Hepatocyte (in vitro differentiated cells): ENCODE measurements around the gene NDST1. TPM values are rescaled to one million over a fixed set of nuclear protein-coding genes. Genes with fewer than 3 reads are reported as not detected.
A peak's percentile ranks its signal among the peaks of the same experiment; 100 is the strongest.

Experiments
- DNase-seq: peaks from one replicate; pipeline ENCODE4 v3.0.0-alpha.2; 2016; ENCODE audit warnings: low spot score
- H2AFZ ChIP-seq: fragments of 200-600 bp; sonication (generic); 2 replicates; pipeline ENCODE4 v1.6.0; 2016; ENCODE audit warnings: antibody characterized with exemption, mild to moderate bottlenecking
- H3K27ac ChIP-seq: fragments of 200-600 bp; sonication (generic); 2 replicates; pipeline ENCODE4 v1.5.1; 2016; ENCODE audit warnings: mild to moderate bottlenecking
- H3K27me3 ChIP-seq: fragments of 200-600 bp; sonication (generic); 2 replicates; pipeline ENCODE4 v1.6.1; 2016
- H3K36me3 ChIP-seq: fragments of 200-600 bp; sonication (generic); replicated peaks from 2 replicates; pipeline ENCODE4 v1.5.1; 2016; ENCODE audit warnings: low read depth; ENCODE audit not compliant: insufficient read depth
- H3K4me1 ChIP-seq: fragments of 200-600 bp; sonication (generic); 2 replicates; pipeline ENCODE4 v1.5.1; 2016; ENCODE audit warnings: mild to moderate bottlenecking, moderate library complexity; ENCODE audit not compliant: insufficient read depth
- H3K4me2 ChIP-seq: fragments of 200-600 bp; sonication (generic); 2 replicates; pipeline ENCODE4 v1.6.0; 2016
- H3K4me3 ChIP-seq: fragments of 200-600 bp; sonication (generic); 2 replicates; pipeline ENCODE4 v1.5.1; 2016; ENCODE audit warnings: mild to moderate bottlenecking
- H3K79me2 ChIP-seq: fragments of 200-600 bp; sonication (generic); 2 replicates; pipeline ENCODE4 v1.6.0; 2017; ENCODE audit warnings: mild to moderate bottlenecking
- H3K9me2 ChIP-seq: fragments of 200-600 bp; sonication (generic); replicated peaks from 2 replicates; pipeline ENCODE4 v1.6.0; 2017; ENCODE audit warnings: mild to moderate bottlenecking; ENCODE audit not compliant: insufficient read depth
- H3K9me3 ChIP-seq: fragments of 200-600 bp; sonication (generic); 2 replicates; pipeline ENCODE4 v1.5.1; 2016; ENCODE audit warnings: low read depth, mild to moderate bottlenecking
- H4K20me1 ChIP-seq: fragments of 200-600 bp; sonication (generic); 2 replicates; pipeline ENCODE4 v1.6.0; 2016; ENCODE audit warnings: mild to moderate bottlenecking; ENCODE audit not compliant: insufficient read depth, poor library complexity, severe bottlenecking
- CTCF ChIP-seq: fragments of 200-600 bp; sonication (generic); IDR thresholded peaks from 2 replicates; pipeline ENCODE4 v1.5.1; 2016; ENCODE audit warnings: antibody characterized with exemption, mild to moderate bottlenecking; ENCODE audit not compliant: poor library complexity
- EZH2 ChIP-seq: fragments of 200-600 bp; sonication (generic); IDR thresholded peaks from 2 replicates; pipeline ENCODE4 v1.6.1; 2016; ENCODE audit warnings: antibody characterized with exemption, mild to moderate bottlenecking, borderline replicate concordance
- EZH2phosphoT487 ChIP-seq: fragments of 200-600 bp; sonication (generic); IDR thresholded peaks from one replicate; pipeline ENCODE4 v1.6.1; 2018; ENCODE audit warnings: antibody characterized with exemption, mild to moderate bottlenecking, low read depth, moderate library complexity; ENCODE audit not compliant: unreplicated experiment, severe bottlenecking
- WGBS: methylation state at CpG from one replicate; pipeline ENCODE4 v1.1.6; 2016; ENCODE audit warnings: low lambda C conversion rate; ENCODE audit errors: missing lambda C conversion rate; 5-methylcytosine and 5-hydroxymethylcytosine counted together
- polyA plus RNA-seq: library from polyadenylated mRNA; unstranded; fragments of >200 nt; fragmentation: Nextera tagmentation; extraction: Ambion mirVana; gene quantifications from 2 replicates; pipeline ENCODE4 v1.2.1, GENCODE V29; 2016
- total RNA-seq: library from RNA; depleted of rRNA; stranded (reverse); fragments of >200 nt; gene quantifications from 2 replicates; pipeline ENCODE4 v1.2.3, GENCODE V29; 2014

Gene NDST1
- total and polyA plus RNA-seq, 2 experiments from 2014 or later: 42.5 to 85.1 TPM

- Histone ChIP-seq H3K36me3 (no peaks in the 10 kb centered on the region), H3K9me3 (no peaks in the 10 kb centered on the region), H3K4me1 (peaks cover 68% of the 10 kb centered on the region), H3K27ac (peak overlapping the region; percentile 98), H3K27me3 (no peaks in the 10 kb centered on the region), H3K4me2 (no peak overlapping the region), H3K79me2 (no peaks in the 10 kb centered on the region), H4K20me1 (no peaks in the 10 kb centered on the region), H2AFZ (no peak overlapping the region), H3K9me2 (no peaks in the 10 kb centered on the region), H3K4me3 (no peak overlapping the region)
- DNase-seq: no peak
- no peak for TF ChIP-seq CTCF
- TF ChIP-seq EZH2phosphoT487: no peak
- no peak for TF ChIP-seq EZH2
- WGBS: 94% methylated on average over 9 of the region's 9 CpGs
Observed at GRCh38 chr5:150583541-150584225, 75.8 kb downstream of the NDST1 start.

- H4K20me1 ChIP-seq: no peaks in the 10 kb centered on the region
- no peak for DNase-seq
- H3K27ac ChIP-seq: peak overlapping the region; percentile 74
- H2AFZ ChIP-seq: no peak overlapping the region
- no peaks in the 10 kb centered on the region for H3K9me3 ChIP-seq
- H3K4me1 ChIP-seq: peaks cover 74% of the 10 kb centered on the region
- peak overlapping the region; percentile 32 for H3K4me2 ChIP-seq
- no peaks in the 10 kb centered on the region for H3K36me3 ChIP-seq
- TF ChIP-seq EZH2phosphoT487 (no peak), EZH2 (no peak), CTCF (no peak)
- no peaks in the 10 kb centered on the region for H3K79me2 ChIP-seq
- H3K4me3 ChIP-seq: no peak overlapping the region
- WGBS: 70% methylated on average over 12 of the region's 12 CpGs
- H3K27me3 ChIP-seq: no peaks in the 10 kb centered on the region
- H3K9me2 ChIP-seq: no peaks in the 10 kb centered on the region
Observed at GRCh38 chr5:150584556-150585335, 76.8 kb downstream of the NDST1 start.

GRCh38 chr5:150585781-150586341 is 77.9 kb downstream of the NDST1 start:
- DNase-seq: no peak
- 73% methylated on average over 9 of the region's 9 CpGs for WGBS
- peak overlapping the region; percentile 74 for H3K27ac ChIP-seq
- no peaks in the 10 kb centered on the region for H3K79me2 ChIP-seq
- no peaks in the 10 kb centered on the region for H3K9me2 ChIP-seq
- H3K36me3 ChIP-seq: no peaks in the 10 kb centered on the region
- no peaks in the 10 kb centered on the region for H4K20me1 ChIP-seq
- peak overlapping the region; percentile 52 for H3K4me2 ChIP-seq
- no peaks in the 10 kb centered on the region for H3K9me3 ChIP-seq
- TF ChIP-seq CTCF (no peak), EZH2phosphoT487 (no peak), EZH2 (no peak)
- H3K4me1 ChIP-seq: peaks cover 74% of the 10 kb centered on the region
- H3K27me3 ChIP-seq: no peaks in the 10 kb centered on the region
- H3K4me3 ChIP-seq: no peak overlapping the region
- H2AFZ ChIP-seq: no peak overlapping the region
